ENCODE measurements around the gene PRDM16. TPM values are rescaled to one million over a fixed set of nuclear protein-coding genes. Genes with fewer than 3 reads are reported as not detected.

The PRDM16 gene
- total RNA-seq, 1 experiment from 2014 or later = 0.04 TPM

DNA sequence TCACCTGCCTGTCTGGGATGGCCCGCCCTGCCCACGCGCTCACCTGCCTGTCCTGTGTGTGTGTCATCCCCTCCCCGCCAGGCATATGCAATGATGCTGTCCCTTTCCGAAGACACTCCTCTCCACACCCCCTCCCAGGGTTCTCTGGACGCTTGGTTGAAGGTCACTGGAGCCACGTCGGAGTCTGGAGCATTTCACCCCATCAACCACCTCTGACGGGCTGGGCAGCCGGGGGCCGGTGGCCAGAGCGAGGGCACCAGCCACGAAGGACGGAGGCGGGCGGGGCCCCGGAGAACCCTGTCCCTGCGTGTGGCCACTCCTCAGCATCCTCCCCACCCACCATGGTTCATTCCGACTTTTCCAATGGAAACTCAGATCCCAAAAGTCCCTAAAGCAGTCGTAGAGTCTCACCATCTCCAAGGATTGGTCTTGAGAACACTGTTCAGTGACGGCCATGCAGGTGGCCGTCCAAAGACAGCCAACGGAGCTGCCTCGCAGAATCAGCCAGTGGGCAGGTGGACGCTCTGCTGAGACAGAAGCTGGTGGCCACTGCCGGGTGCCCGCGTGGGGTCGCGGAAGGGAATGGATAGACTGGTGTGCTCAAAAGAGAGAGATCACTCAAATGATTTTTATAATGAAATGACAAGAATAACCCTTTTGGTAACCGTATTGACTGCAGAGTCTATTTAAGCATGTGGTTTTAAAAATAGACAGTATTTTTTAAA, 364.8 kb downstream of the PRDM16 start:
- no peak for ATAC-seq
- no peak overlapping the region for H3K4me3 ChIP-seq (ENCODE audit: low read length)
- no peak for DNase-seq
- peaks cover 61% of the 10 kb centered on the region for H3K27me3 ChIP-seq (ENCODE audit: low read length)
- H3K27ac ChIP-seq (ENCODE audit: low read length) = no peak overlapping the region
- ChIA-PET POLR2A (ENCODE audit: unreplicated experiment) (no interaction called here), CTCF (no interaction called here)
- no peak overlapping the region for H3K9ac ChIP-seq (ENCODE audit: low read length)
- H3K4me2 ChIP-seq (ENCODE audit: low read length) = no peak overlapping the region
- no peaks in the 10 kb centered on the region for H3K36me3 ChIP-seq (ENCODE audit: low read depth, low read length)
- H3F3A ChIP-seq (ENCODE audit: low read length, unreplicated experiment) = no peaks in the 10 kb centered on the region
- H2AFZ ChIP-seq (ENCODE audit: low read length) = no peak overlapping the region
- H4K20me1 ChIP-seq (ENCODE audit: low read length) = no peaks in the 10 kb centered on the region
- H3K9me3 ChIP-seq (ENCODE audit: low read length) = no peaks in the 10 kb centered on the region
- TF ChIP-seq, protein P1, sequence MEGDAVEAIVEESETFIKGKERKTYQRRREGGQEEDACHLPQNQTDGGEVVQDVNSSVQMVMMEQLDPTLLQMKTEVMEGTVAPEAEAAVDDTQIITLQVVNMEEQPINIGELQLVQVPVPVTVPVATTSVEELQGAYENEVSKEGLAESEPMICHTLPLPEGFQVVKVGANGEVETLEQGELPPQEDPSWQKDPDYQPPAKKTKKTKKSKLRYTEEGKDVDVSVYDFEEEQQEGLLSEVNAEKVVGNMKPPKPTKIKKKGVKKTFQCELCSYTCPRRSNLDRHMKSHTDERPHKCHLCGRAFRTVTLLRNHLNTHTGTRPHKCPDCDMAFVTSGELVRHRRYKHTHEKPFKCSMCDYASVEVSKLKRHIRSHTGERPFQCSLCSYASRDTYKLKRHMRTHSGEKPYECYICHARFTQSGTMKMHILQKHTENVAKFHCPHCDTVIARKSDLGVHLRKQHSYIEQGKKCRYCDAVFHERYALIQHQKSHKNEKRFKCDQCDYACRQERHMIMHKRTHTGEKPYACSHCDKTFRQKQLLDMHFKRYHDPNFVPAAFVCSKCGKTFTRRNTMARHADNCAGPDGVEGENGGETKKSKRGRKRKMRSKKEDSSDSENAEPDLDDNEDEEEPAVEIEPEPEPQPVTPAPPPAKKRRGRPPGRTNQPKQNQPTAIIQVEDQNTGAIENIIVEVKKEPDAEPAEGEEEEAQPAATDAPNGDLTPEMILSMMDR (conservative IDR thresholded peaks at IDR 0.05; ENCODE audit: low read depth, low read length) = no peak
- TF ChIP-seq EZH2 (IDR thresholded peaks at IDR 0.05; ENCODE audit: low read length, unreplicated experiment) (no peak), EZH2phosphoT487 (IDR thresholded peaks at IDR 0.05; ENCODE audit: borderline replicate concordance, low read length) (no peak)
- H3K4me1 ChIP-seq (ENCODE audit: insufficient read depth, low read length) = no peaks in the 10 kb centered on the region
- intact Hi-C loops (cut with micrococcal nuclease) = no loop called here
- H3K9me2 ChIP-seq (replicated peaks; ENCODE audit: low read length) = no peaks in the 10 kb centered on the region
- BruUV-seq (replicated peaks) = no TSS peak
- no peaks in the 10 kb centered on the region for H3K79me2 ChIP-seq (ENCODE audit: low read length)

DNA sequence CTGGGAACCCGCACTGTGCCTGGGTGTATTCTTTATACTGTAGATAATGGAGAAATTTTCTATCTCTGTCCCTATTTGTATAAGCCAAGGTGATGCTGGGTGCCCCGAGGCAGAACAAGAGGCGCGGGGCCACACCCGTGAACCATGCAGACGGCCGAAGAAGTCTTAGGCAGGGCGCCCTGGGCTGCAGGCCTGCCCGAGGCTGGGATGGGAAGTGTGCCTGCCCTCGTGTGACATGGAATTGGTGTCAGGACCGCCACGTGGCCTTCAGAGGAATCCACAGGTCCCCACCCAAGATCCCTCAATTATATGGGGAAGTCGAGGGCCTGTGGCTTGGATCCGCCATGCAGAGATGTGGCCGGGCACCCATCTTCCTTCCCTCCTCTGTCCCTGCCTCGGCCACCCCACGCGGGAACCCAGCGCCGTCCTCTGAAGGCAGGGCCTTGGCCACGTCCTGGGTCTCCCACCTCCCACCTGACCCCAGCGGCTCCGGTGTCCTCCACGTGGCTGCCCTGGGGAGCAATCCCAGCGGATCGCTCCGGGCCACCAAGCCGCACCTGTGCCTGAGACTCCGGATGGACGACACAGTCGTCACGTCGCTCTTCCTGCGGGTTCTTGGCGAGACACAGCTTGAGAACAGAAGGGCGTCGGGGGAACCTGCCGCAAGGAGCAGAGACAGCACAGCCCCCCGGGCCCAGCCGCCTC, 365.6 kb downstream of the PRDM16 start:
- intact Hi-C loops (cut with micrococcal nuclease) = no loop called here
- CTCF ChIA-PET = no interaction called here

More for the DNA sequence above, 365.6 kb downstream of the PRDM16 start:
- H3K79me2 ChIP-seq (ENCODE audit: low read length) = no peaks in the 10 kb centered on the region
- no peaks in the 10 kb centered on the region for H3F3A ChIP-seq (ENCODE audit: low read length, unreplicated experiment)
- H3K9ac ChIP-seq (ENCODE audit: low read length) = no peak overlapping the region
- ATAC-seq = no peak
- no peaks in the 10 kb centered on the region for H3K36me3 ChIP-seq (ENCODE audit: low read depth, low read length)
- H2AFZ ChIP-seq (ENCODE audit: low read length) = no peak overlapping the region
- H3K4me3 ChIP-seq (ENCODE audit: low read length) = no peak overlapping the region
- POLR2A ChIA-PET (ENCODE audit: unreplicated experiment) = no interaction called here
- no peak overlapping the region for H3K4me2 ChIP-seq (ENCODE audit: low read length)
- H4K20me1 ChIP-seq (ENCODE audit: low read length) = no peaks in the 10 kb centered on the region
- no peaks in the 10 kb centered on the region for H3K9me2 ChIP-seq (replicated peaks; ENCODE audit: low read length)
- BruUV-seq (replicated peaks) = no TSS peak
- no peak for DNase-seq
- no peaks in the 10 kb centered on the region for H3K4me1 ChIP-seq (ENCODE audit: insufficient read depth, low read length)
- H3K9me3 ChIP-seq (ENCODE audit: low read length) = no peaks in the 10 kb centered on the region
- TF ChIP-seq EZH2phosphoT487 (IDR thresholded peaks at IDR 0.05; ENCODE audit: borderline replicate concordance, low read length) (no peak), EZH2 (IDR thresholded peaks at IDR 0.05; ENCODE audit: low read length, unreplicated experiment) (no peak)
- TF ChIP-seq, protein P1 (conservative IDR thresholded peaks at IDR 0.05; ENCODE audit: low read depth, low read length) = no peak
- peaks cover 61% of the 10 kb centered on the region for H3K27me3 ChIP-seq (ENCODE audit: low read length)
- H3K27ac ChIP-seq (ENCODE audit: low read length) = no peak overlapping the region
